SK-N-SH (cell line): ENCODE results near the gene AP1B1. TPM values are rescaled to one million over a fixed set of nuclear protein-coding genes. Genes with fewer than 3 reads are reported as not detected.

Source experiments
- CTCF ChIA-PET: fragments of 300-600, 350-600 bp; formaldehyde crosslinking; extraction: SDS; loops from one replicate; lab custom pipeline; 2021; lab: Yijun Ruan, JAX
- POLR2A ChIA-PET: fragments of 350-600 bp; sonication (Branson Sonifier 250); formaldehyde crosslinking; extraction: SDS; loops from one replicate; lab custom pipeline; 2020; ENCODE audit warnings: antibody characterized with exemption, inconsistent platforms; lab: Yijun Ruan, JAX
- DNase-seq: peaks from one replicate; pipeline ENCODE4 v3.0.0; 2012
- H2AFZ ChIP-seq: fragments of 200-600 bp; sonication (generic); 2 replicates; pipeline ENCODE4 v1.8.1; 2016; ENCODE audit warnings: antibody characterized with exemption, mild to moderate bottlenecking, low read depth
- H3F3A ChIP-seq: fragments of 200-600 bp; sonication (generic); replicated peaks from 2 replicates; pipeline ENCODE3; 2016; ENCODE audit warnings: antibody characterized with exemption, mild to moderate bottlenecking; ENCODE audit not compliant: insufficient read depth
- H3K27ac ChIP-seq, 2 experiments: fragments of 200-500 bp in 1 of 2; fragments of 200-600 bp in 1 of 2; sonication (Bioruptor generic) in 1 of 2; sonication (generic), shearing (Covaris generic) in 1 of 2; 2 replicates each; pipeline versions ENCODE4 v1.5.1 to v1.6.1; 2014 to 2016; ENCODE audit warnings: low read depth in 2 of 2, inconsistent platforms in 1 of 2, low read length in 1 of 2, mild to moderate bottlenecking in 1 of 2, mixed read lengths in 1 of 2
- H3K27me3 ChIP-seq: fragments of 200-600 bp; sonication (generic), shearing (Covaris generic); 2 replicates; pipeline ENCODE4 v1.6.1; 2016; ENCODE audit warnings: mixed run types; ENCODE audit not compliant: insufficient read depth
- H3K36me3 ChIP-seq, 2 experiments: fragments of 200-500 bp in 1 of 2; fragments of 200-600 bp in 1 of 2; sonication (Bioruptor generic) in 1 of 2; sonication (generic) in 1 of 2; replicated peaks in 1 of 2; 2 replicates each; pipeline versions ENCODE3 to v1.5.1; 2014 to 2016; ENCODE audit warnings: low read length in 1 of 2, mild to moderate bottlenecking in 1 of 2; ENCODE audit not compliant: insufficient read depth in 2 of 2, control insufficient read depth in 1 of 2
- H3K4me1 ChIP-seq, 2 experiments: fragments of 200-500 bp in 1 of 2; fragments of 200-600 bp in 1 of 2; sonication (Bioruptor generic) in 1 of 2; sonication (generic), shearing (Covaris generic) in 1 of 2; 2 replicates each; pipeline versions ENCODE4 v1.5.1 to v1.6.1; 2014 to 2016; ENCODE audit warnings: low read depth in 1 of 2, low read length in 1 of 2, mixed run types in 1 of 2; ENCODE audit not compliant: insufficient read depth in 2 of 2, control insufficient read depth in 1 of 2
- H3K4me2 ChIP-seq: fragments of 200-600 bp; sonication (generic), shearing (Covaris generic); 2 replicates; pipeline ENCODE4 v1.6.1; 2017; ENCODE audit warnings: mixed run types
- H3K4me3 ChIP-seq, 2 experiments: fragments of 200-500 bp in 1 of 2; fragments of 200-600 bp in 1 of 2; sonication (Bioruptor generic) in 1 of 2; sonication (generic), shearing (Covaris generic) in 1 of 2; 2 replicates each; pipeline versions ENCODE4 v1.5.1 to v1.8.1; 2014 to 2016; ENCODE audit warnings: low read depth in 2 of 2, inconsistent platforms in 1 of 2, low read length in 1 of 2, mild to moderate bottlenecking in 1 of 2, mixed read lengths in 1 of 2, moderate library complexity in 1 of 2
- H3K79me2 ChIP-seq: fragments of 200-600 bp; sonication (generic); 2 replicates; pipeline ENCODE4 v1.8.1; 2017; ENCODE audit warnings: mild to moderate bottlenecking; ENCODE audit not compliant: insufficient read depth
- H3K9ac ChIP-seq: fragments of 200-600 bp; sonication (generic); 2 replicates; pipeline ENCODE4 v1.6.1; 2017; ENCODE audit warnings: mixed run types
- H3K9me2 ChIP-seq: fragments of 200-600 bp; sonication (generic); 2 replicates; pipeline ENCODE4 v1.6.1; 2017; ENCODE audit warnings: mixed run types
- H3K9me3 ChIP-seq: fragments of 200-600 bp; sonication (generic); 2 replicates; pipeline ENCODE4 v1.6.1; 2017; ENCODE audit warnings: mixed run types, mild to moderate bottlenecking, moderate library complexity
- H4K20me1 ChIP-seq: fragments of 200-600 bp; sonication (generic); 2 replicates; pipeline ENCODE4 v1.6.1; 2017; ENCODE audit warnings: mild to moderate bottlenecking, mixed run types; ENCODE audit not compliant: insufficient read depth
- EZH2phosphoT487 ChIP-seq: fragments of 200-600 bp; sonication (generic); IDR thresholded peaks from 2 replicates; pipeline ENCODE4 v1.6.1; 2017; ENCODE audit warnings: low read depth, mixed run types, mild to moderate bottlenecking, antibody characterized with exemption, moderate library complexity, borderline replicate concordance
- FOSL2 ChIP-seq: IDR thresholded peaks from 2 replicates; pipeline ENCODE4 v1.4.0; 2012; ENCODE audit warnings: low read depth, mild to moderate bottlenecking, moderate library complexity, borderline replicate concordance
- MXI1 ChIP-seq: IDR thresholded peaks from 2 replicates; pipeline ENCODE4 v1.6.1; 2012; ENCODE audit warnings: mild to moderate bottlenecking, low read depth, low read length, improper control_type of control experiment
- PBX3 ChIP-seq: IDR thresholded peaks from 2 replicates; pipeline ENCODE4; 2012
- RAD21 ChIP-seq: IDR thresholded peaks from 2 replicates; pipeline ENCODE4 v1.6.1; 2012; ENCODE audit warnings: mild to moderate bottlenecking, low read length
- REST ChIP-seq: IDR thresholded peaks from 2 replicates; pipeline ENCODE4 v1.6.1; 2012; ENCODE audit warnings: mild to moderate bottlenecking, low read depth, low read length, moderate library complexity
- SIN3A ChIP-seq: IDR thresholded peaks from 2 replicates; pipeline ENCODE4 v1.6.1; 2012; ENCODE audit warnings: low read depth, mild to moderate bottlenecking, low read length, moderate library complexity, borderline replicate concordance
- SMC3 ChIP-seq: IDR thresholded peaks from 2 replicates; pipeline ENCODE4 v1.6.1; 2012; ENCODE audit warnings: low read depth, low read length, improper control_type of control experiment
- TAF1 ChIP-seq: IDR thresholded peaks from 2 replicates; pipeline ENCODE4 v1.6.1; 2012; ENCODE audit warnings: low read depth, mild to moderate bottlenecking, low read length, moderate library complexity, borderline replicate concordance
- WGBS: methylation state at CpG from one replicate; pipeline ENCODE4 v1.1.6; 2017; ENCODE audit warnings: low lambda C conversion rate; 5-methylcytosine and 5-hydroxymethylcytosine counted together
- polyA plus RNA-seq, 3 experiments: library from polyadenylated mRNA; depleted of rRNA; stranded (reverse); fragments of >200 nt; gene quantifications; 2 replicates each; pipeline ENCODE4 v1.2.3, GENCODE V29; 2012
- TF ChIP-seq, protein P1 (sequence below): IDR thresholded peaks from 2 replicates; pipeline ENCODE4 v1.4.0; 2012; ENCODE audit warnings: low read depth, borderline replicate concordance
- TF ChIP-seq, protein P2 (sequence below): IDR thresholded peaks from 2 replicates; pipeline ENCODE4 v1.4.0; 2012; ENCODE audit warnings: low read depth, borderline replicate concordance
- TF ChIP-seq, protein P3 (sequence below): fragments of 150-350 bp; IDR thresholded peaks from 2 replicates; pipeline ENCODE4 v1.6.1; 2017; ENCODE audit warnings: antibody characterized with exemption, low read length, low read depth, borderline replicate concordance

The AP1B1 gene
- polyA plus RNA-seq, 1 of the 3 experiments (the other 2 are of a cell fraction) = 51.9 TPM

DNA sequence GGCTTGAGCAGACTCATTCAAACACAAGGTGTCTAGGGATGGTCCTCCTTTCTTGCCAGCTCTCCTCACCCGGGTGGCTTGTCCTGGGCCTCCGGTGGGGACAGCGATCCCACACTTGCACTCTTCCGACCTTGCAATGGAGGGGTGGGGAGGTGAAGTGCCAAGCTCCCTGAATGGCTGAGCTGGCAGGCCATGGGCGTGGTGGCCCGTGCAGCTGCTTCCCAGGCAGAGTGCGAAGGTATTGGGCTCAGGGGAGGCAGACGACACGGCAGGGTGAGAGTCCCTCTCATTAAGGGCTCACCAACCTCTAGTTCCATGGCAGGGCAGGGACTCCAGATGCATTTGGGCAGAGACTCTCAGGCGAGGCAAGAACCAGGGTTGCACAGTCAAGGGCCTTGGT lies 61.9 kb downstream of the AP1B1 start (continued):
- TF ChIP-seq, protein P1, sequence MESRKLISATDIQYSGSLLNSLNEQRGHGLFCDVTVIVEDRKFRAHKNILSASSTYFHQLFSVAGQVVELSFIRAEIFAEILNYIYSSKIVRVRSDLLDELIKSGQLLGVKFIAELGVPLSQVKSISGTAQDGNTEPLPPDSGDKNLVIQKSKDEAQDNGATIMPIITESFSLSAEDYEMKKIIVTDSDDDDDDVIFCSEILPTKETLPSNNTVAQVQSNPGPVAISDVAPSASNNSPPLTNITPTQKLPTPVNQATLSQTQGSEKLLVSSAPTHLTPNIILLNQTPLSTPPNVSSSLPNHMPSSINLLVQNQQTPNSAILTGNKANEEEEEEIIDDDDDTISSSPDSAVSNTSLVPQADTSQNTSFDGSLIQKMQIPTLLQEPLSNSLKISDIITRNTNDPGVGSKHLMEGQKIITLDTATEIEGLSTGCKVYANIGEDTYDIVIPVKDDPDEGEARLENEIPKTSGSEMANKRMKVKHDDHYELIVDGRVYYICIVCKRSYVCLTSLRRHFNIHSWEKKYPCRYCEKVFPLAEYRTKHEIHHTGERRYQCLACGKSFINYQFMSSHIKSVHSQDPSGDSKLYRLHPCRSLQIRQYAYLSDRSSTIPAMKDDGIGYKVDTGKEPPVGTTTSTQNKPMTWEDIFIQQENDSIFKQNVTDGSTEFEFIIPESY = no peak
- TF ChIP-seq SMC3 (no peak), PBX3 (no peak), RAD21 (no peak), EZH2phosphoT487 (no peak), REST (no peak)
- TF ChIP-seq, protein P2, sequence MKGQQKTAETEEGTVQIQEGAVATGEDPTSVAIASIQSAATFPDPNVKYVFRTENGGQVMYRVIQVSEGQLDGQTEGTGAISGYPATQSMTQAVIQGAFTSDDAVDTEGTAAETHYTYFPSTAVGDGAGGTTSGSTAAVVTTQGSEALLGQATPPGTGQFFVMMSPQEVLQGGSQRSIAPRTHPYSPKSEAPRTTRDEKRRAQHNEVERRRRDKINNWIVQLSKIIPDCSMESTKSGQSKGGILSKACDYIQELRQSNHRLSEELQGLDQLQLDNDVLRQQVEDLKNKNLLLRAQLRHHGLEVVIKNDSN = no peak

GRCh38 chr22:29325785-29326315 lies 62.5 kb downstream of the AP1B1 start:
- Histone ChIP-seq H3K79me2 (no peaks in the 10 kb centered on the region), H3K36me3 (peaks cover 0 to 38% of the 10 kb centered on the region in 2 experiments), H3K9me3 (no peaks in the 10 kb centered on the region), H2AFZ (no peak overlapping the region), H3K4me1 (no peaks in the 10 kb centered on the region; a peak in 1 of 4 replicates), H3K9me2 (no peaks in the 10 kb centered on the region), H3K4me2 (no peak overlapping the region), H3K9ac (no peak overlapping the region), H4K20me1 (no peaks in the 10 kb centered on the region), H3F3A (no peaks in the 10 kb centered on the region), H3K4me3 (no peak overlapping the region), H3K27ac (no peak overlapping the region), H3K27me3 (no peaks in the 10 kb centered on the region)
- DNase-seq = no peak
- CTCF ChIA-PET = interaction anchor here (0.5 to 5.6 kb wide), 4 partner anchors 9 to 33 kb away, joined by 3 to 35 read pairs (median 4); no protein-coding TSS in a partner anchor
- POLR2A ChIA-PET = no interaction called here
- 86% methylated on average over 9 of the region's 9 CpGs for WGBS
- TF ChIP-seq SIN3A = no peak
- TF ChIP-seq, protein P2 = no peak
- no peak for TF ChIP-seq MXI1
- TF ChIP-seq, protein P3, sequence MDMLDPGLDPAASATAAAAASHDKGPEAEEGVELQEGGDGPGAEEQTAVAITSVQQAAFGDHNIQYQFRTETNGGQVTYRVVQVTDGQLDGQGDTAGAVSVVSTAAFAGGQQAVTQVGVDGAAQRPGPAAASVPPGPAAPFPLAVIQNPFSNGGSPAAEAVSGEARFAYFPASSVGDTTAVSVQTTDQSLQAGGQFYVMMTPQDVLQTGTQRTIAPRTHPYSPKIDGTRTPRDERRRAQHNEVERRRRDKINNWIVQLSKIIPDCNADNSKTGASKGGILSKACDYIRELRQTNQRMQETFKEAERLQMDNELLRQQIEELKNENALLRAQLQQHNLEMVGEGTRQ = no peak
- TF ChIP-seq REST = no peak
- TF ChIP-seq, protein P1 = no peak
- TF ChIP-seq FOSL2 = no peak
- no peak for TF ChIP-seq TAF1
